Neural cell (in vitro differentiated cells): ENCODE data around the gene SMIM23. TPM values are rescaled to one million over a fixed set of nuclear protein-coding genes. Genes with fewer than 3 reads are reported as not detected.

ENCODE experiments used
- H2AFZ ChIP-seq: fragments of 200-600, 300-800 bp; sonication (generic), shearing (Covaris generic); 2 replicates; pipeline ENCODE4 v1.6.0; 2014; ENCODE audit warnings: low read depth, mild to moderate bottlenecking, antibody characterized with exemption, low read length, moderate library complexity
- H3F3A ChIP-seq: fragments of 200-600 bp; shearing (Covaris generic); 2 replicates; pipeline ENCODE4 v1.6.1; 2016; ENCODE audit warnings: mild to moderate bottlenecking, moderate library complexity, mixed read lengths, antibody characterized with exemption, low read length; ENCODE audit not compliant: insufficient read depth, poor library complexity, severe bottlenecking
- H3K27ac ChIP-seq: fragments of 200-600, 300-800 bp; sonication (generic), shearing (Covaris generic); 2 replicates; pipeline ENCODE4 v1.5.1; 2014; ENCODE audit warnings: mild to moderate bottlenecking, low read length, moderate library complexity
- H3K27me3 ChIP-seq: fragments of 300-800, 200-600 bp; sonication (generic), shearing (Covaris generic); 2 replicates; pipeline ENCODE4 v1.6.0; 2014; ENCODE audit warnings: mild to moderate bottlenecking, low read depth, low read length, moderate library complexity; ENCODE audit not compliant: insufficient read depth
- H3K36me3 ChIP-seq: fragments of 300-800, 200-600 bp; sonication (generic), shearing (Covaris generic); 2 replicates; pipeline ENCODE4 v1.5.1; 2014; ENCODE audit warnings: mild to moderate bottlenecking, antibody characterized with exemption, low read length, moderate library complexity; ENCODE audit not compliant: insufficient read depth
- H3K4me2 ChIP-seq: fragments of 300-800, 200-600 bp; sonication (generic), shearing (Covaris generic); 2 replicates; pipeline ENCODE4 v1.6.0; 2014; ENCODE audit warnings: mild to moderate bottlenecking, low read length
- H3K4me3 ChIP-seq: fragments of 300-800, 200-600 bp; sonication (generic), shearing (Covaris generic); 2 replicates; pipeline ENCODE4 v1.5.1; 2014; ENCODE audit warnings: mild to moderate bottlenecking, low read length, moderate library complexity
- H3K79me2 ChIP-seq: fragments of 200-600 bp; shearing (Covaris generic); replicated peaks from 2 replicates; pipeline ENCODE4 v1.6.0; 2014; ENCODE audit warnings: mild to moderate bottlenecking, low read length, moderate library complexity; ENCODE audit not compliant: insufficient read depth
- H3K9ac ChIP-seq: fragments of 300-800, 200-600 bp; sonication (generic), shearing (Covaris generic); 2 replicates; pipeline ENCODE4 v1.6.1; 2016; ENCODE audit warnings: mild to moderate bottlenecking, low read length, mixed read lengths
- H3K9me2 ChIP-seq: fragments of 200-600 bp; shearing (Covaris generic); 2 replicates; pipeline ENCODE4 v1.6.1; 2016; ENCODE audit warnings: mild to moderate bottlenecking, low read length, mixed read lengths; ENCODE audit not compliant: insufficient read depth
- H3K9me3 ChIP-seq: fragments of 200-600, 300-800 bp; sonication (generic), shearing (Covaris generic); 2 replicates; pipeline ENCODE4 v1.6.1; 2016; ENCODE audit warnings: mild to moderate bottlenecking, mixed run types, low read length, moderate library complexity, mixed read lengths
- H4K20me1 ChIP-seq: fragments of 200-600 bp; shearing (Covaris generic); 2 replicates; pipeline ENCODE4 v1.6.1; 2016; ENCODE audit warnings: mild to moderate bottlenecking, mixed run types; ENCODE audit not compliant: insufficient read depth
- EP300 ChIP-seq: fragments of 450-650 bp; conservative IDR thresholded peaks from 2 replicates; pipeline ENCODE4 v1.6.1; 2014; ENCODE audit warnings: antibody characterized with exemption, mild to moderate bottlenecking, moderate library complexity; ENCODE audit not compliant: poor library complexity, severe bottlenecking
- EZH2 ChIP-seq: fragments of 200-600, 300-800 bp; shearing (Covaris generic), sonication (generic); IDR thresholded peaks from 2 replicates; pipeline ENCODE4 v1.6.1; 2014; ENCODE audit warnings: antibody characterized with exemption, low read length, borderline replicate concordance, mild to moderate bottlenecking; ENCODE audit not compliant: insufficient read depth, poor library complexity, severe bottlenecking
- MXI1 ChIP-seq: fragments of 450-650 bp; conservative IDR thresholded peaks from 2 replicates; pipeline ENCODE4 v1.6.1; 2014; ENCODE audit warnings: antibody characterized with exemption, mild to moderate bottlenecking; ENCODE audit not compliant: poor library complexity, severe bottlenecking
- POLR2AphosphoS5 ChIP-seq: IDR thresholded peaks from 2 replicates; pipeline ENCODE4 v1.6.1; 2012
- RAD21 ChIP-seq: fragments of 450-650 bp; conservative IDR thresholded peaks from 2 replicates; pipeline ENCODE4 v1.6.1; 2014; ENCODE audit warnings: antibody characterized with exemption, mild to moderate bottlenecking, moderate library complexity
- SMC3 ChIP-seq: fragments of 450-650 bp; conservative IDR thresholded peaks from 2 replicates; pipeline ENCODE4 v1.6.1; 2014; ENCODE audit warnings: antibody characterized with exemption, mild to moderate bottlenecking, moderate library complexity; ENCODE audit not compliant: poor library complexity
- TAF1 ChIP-seq: IDR thresholded peaks from 2 replicates; pipeline ENCODE4 v1.6.1; 2012; ENCODE audit warnings: low read depth
- polyA plus RNA-seq: library from polyadenylated mRNA; depleted of rRNA; stranded (reverse); fragments of >200 nt; gene quantifications from 2 replicates; pipeline ENCODE4 v1.2.3, GENCODE V29; 2014
- TF ChIP-seq, protein P1 (sequence below): IDR thresholded peaks from 2 replicates; pipeline ENCODE4 v1.6.1; 2012; ENCODE audit warnings: borderline replicate concordance
- TF ChIP-seq, protein P2 (sequence below): fragments of 450-650 bp; IDR thresholded peaks from 2 replicates; pipeline ENCODE4 v1.5.1; 2014; ENCODE audit warnings: antibody characterized with exemption, mild to moderate bottlenecking, moderate library complexity; ENCODE audit not compliant: poor library complexity, severe bottlenecking

SMIM23 gene
- polyA plus RNA-seq, 1 donor from 2014 or later = not detected

GRCh38 chr5:171813270-171813669 is 27.7 kb downstream of the SMIM23 start:
- Histone ChIP-seq H3K79me2 (no peaks in the 10 kb centered on the region), H3K9me3 (no peaks in the 10 kb centered on the region), H3F3A (no peaks in the 10 kb centered on the region), H3K27me3 (no peaks in the 10 kb centered on the region), H3K4me3 (no peak overlapping the region), H3K9ac (no peak overlapping the region), H3K4me2 (no peak overlapping the region), H3K36me3 (no peaks in the 10 kb centered on the region), H2AFZ (no peak overlapping the region), H3K9me2 (no peaks in the 10 kb centered on the region), H4K20me1 (no peaks in the 10 kb centered on the region), H3K27ac (no peak overlapping the region)
- no peak for TF ChIP-seq POLR2AphosphoS5
- TF ChIP-seq, protein P1, sequence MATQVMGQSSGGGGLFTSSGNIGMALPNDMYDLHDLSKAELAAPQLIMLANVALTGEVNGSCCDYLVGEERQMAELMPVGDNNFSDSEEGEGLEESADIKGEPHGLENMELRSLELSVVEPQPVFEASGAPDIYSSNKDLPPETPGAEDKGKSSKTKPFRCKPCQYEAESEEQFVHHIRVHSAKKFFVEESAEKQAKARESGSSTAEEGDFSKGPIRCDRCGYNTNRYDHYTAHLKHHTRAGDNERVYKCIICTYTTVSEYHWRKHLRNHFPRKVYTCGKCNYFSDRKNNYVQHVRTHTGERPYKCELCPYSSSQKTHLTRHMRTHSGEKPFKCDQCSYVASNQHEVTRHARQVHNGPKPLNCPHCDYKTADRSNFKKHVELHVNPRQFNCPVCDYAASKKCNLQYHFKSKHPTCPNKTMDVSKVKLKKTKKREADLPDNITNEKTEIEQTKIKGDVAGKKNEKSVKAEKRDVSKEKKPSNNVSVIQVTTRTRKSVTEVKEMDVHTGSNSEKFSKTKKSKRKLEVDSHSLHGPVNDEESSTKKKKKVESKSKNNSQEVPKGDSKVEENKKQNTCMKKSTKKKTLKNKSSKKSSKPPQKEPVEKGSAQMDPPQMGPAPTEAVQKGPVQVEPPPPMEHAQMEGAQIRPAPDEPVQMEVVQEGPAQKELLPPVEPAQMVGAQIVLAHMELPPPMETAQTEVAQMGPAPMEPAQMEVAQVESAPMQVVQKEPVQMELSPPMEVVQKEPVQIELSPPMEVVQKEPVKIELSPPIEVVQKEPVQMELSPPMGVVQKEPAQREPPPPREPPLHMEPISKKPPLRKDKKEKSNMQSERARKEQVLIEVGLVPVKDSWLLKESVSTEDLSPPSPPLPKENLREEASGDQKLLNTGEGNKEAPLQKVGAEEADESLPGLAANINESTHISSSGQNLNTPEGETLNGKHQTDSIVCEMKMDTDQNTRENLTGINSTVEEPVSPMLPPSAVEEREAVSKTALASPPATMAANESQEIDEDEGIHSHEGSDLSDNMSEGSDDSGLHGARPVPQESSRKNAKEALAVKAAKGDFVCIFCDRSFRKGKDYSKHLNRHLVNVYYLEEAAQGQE = no peak
- TF ChIP-seq, protein P2, sequence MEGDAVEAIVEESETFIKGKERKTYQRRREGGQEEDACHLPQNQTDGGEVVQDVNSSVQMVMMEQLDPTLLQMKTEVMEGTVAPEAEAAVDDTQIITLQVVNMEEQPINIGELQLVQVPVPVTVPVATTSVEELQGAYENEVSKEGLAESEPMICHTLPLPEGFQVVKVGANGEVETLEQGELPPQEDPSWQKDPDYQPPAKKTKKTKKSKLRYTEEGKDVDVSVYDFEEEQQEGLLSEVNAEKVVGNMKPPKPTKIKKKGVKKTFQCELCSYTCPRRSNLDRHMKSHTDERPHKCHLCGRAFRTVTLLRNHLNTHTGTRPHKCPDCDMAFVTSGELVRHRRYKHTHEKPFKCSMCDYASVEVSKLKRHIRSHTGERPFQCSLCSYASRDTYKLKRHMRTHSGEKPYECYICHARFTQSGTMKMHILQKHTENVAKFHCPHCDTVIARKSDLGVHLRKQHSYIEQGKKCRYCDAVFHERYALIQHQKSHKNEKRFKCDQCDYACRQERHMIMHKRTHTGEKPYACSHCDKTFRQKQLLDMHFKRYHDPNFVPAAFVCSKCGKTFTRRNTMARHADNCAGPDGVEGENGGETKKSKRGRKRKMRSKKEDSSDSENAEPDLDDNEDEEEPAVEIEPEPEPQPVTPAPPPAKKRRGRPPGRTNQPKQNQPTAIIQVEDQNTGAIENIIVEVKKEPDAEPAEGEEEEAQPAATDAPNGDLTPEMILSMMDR = no peak
- TF ChIP-seq EZH2 = no peak
- no peak for TF ChIP-seq TAF1
- TF ChIP-seq RAD21 = no peak
- no peak for TF ChIP-seq SMC3
- no peak for TF ChIP-seq EP300
- TF ChIP-seq MXI1 = no peak

DNA sequence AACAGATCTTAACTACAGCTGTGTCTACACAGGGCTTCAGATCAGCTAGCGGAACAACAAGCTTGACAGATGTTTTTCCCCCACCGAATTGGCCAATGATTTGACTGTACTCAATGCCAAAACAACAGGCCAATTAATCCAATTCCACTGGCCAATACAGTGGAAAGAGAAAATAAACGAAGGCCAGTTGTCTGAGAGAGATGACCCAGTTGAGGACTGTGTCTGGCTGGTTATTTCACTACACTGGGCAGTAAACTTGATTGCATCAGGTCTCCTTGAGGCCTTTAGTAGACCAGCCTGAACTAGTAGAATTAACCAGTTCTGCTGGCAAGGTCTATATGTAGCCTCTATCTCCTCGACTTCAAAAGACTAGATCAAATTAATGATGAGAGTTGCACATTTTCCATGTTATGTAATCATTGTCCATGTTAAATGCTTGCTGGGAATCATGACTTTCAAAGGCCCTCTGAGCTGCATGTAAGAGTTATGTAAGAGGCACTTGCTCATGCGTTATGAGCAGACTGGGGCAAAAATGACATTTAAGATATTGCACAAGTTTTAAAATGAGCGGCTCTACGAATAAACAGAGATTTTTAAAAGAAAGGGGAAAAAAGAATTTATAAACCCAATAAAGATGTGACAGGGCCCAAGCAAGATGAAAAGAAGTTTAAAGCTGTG is 28.3 kb downstream of the SMIM23 start:
- no peaks in the 10 kb centered on the region for H3K27me3 ChIP-seq
- TF ChIP-seq SMC3 = no peak
- no peak for TF ChIP-seq POLR2AphosphoS5
- no peak for TF ChIP-seq TAF1
- TF ChIP-seq EZH2 = no peak
- no peak for TF ChIP-seq MXI1
- TF ChIP-seq, protein P2 = no peak
- TF ChIP-seq, protein P1 = no peak
- TF ChIP-seq RAD21 = no peak
- TF ChIP-seq EP300 = no peak
- H2AFZ ChIP-seq = no peak overlapping the region
- H3K79me2 ChIP-seq = no peaks in the 10 kb centered on the region
- no peak overlapping the region for H3K27ac ChIP-seq
- no peaks in the 10 kb centered on the region for H4K20me1 ChIP-seq
- H3K9me3 ChIP-seq = no peaks in the 10 kb centered on the region
- H3F3A ChIP-seq = no peaks in the 10 kb centered on the region
- no peak overlapping the region for H3K9ac ChIP-seq
- H3K36me3 ChIP-seq = no peaks in the 10 kb centered on the region
- no peak overlapping the region for H3K4me3 ChIP-seq
- H3K9me2 ChIP-seq = no peaks in the 10 kb centered on the region
- H3K4me2 ChIP-seq = no peak overlapping the region
